ENCODE data around the gene ZNF664. TPM values are rescaled to one million over a fixed set of nuclear protein-coding genes. Genes with fewer than 3 reads are reported as not detected.

The ZNF664 gene
- total and polyA plus RNA-seq, 2 of the 13 experiments (the other 11 are each of a cell fraction or from before 2014, with no cell fraction given): 43.9 to 56.5 TPM

- WGBS (ENCODE audit: low lambda C conversion rate): 92% methylated on average over 8 of the region's 9 CpGs
- Histone ChIP-seq H3K4me2 (ENCODE audit: low read depth, low read length) (no peak overlapping the region), H3K9me3 (ENCODE audit: low read length) (no peaks in the 10 kb centered on the region), H3K9ac (ENCODE audit: insufficient read depth, low read depth, low read length) (no peak overlapping the region), H2AFZ (ENCODE audit: low read length) (no peak overlapping the region), H3K27me3 (ENCODE audit: control insufficient read depth in 1 of 2, insufficient read depth in 2 of 2, low read length in 2 of 2) (no peaks in the 10 kb centered on the region), H3K27ac (ENCODE audit: extremely low read length, insufficient read depth, low read length) (no peak overlapping the region), H4K20me1 (ENCODE audit: insufficient read depth, low read length) (no peaks in the 10 kb centered on the region), H3K36me3 (replicated peaks in 1 of 2; ENCODE audit: control insufficient read depth in 1 of 2, insufficient read depth in 2 of 2, low read length in 2 of 2) (peaks cover 0 to 5% of the 10 kb centered on the region in 2 experiments; a peak in 1 of 5 replicates), H3K4me3 (replicated peaks in 1 of 3; ENCODE audit: insufficient read depth in 1 of 3, low read depth in 2 of 3, low read length in 3 of 3) (no peak overlapping the region), H3K79me2 (ENCODE audit: insufficient read depth, low read length) (no peaks in the 10 kb centered on the region), H3K4me1 (ENCODE audit: insufficient read depth, low read length) (no peaks in the 10 kb centered on the region)
- POLR2A ChIA-PET: no interaction called here
- FAIRE-seq (no peak), ATAC-seq (no peak), DNase-seq (ENCODE audit: low spot score) (no peak)
- intact Hi-C loops (cut with micrococcal nuclease; ENCODE audit: unreplicated experiment) (no loop called here), in situ Hi-C loops (cut with HindIII; ENCODE audit: extremely low pct_ligation_motif_present, low pct_unique_long_range_greater_than_20kb) (no loop called here)
- no TSS peak for BruUV-seq (replicated peaks)
- TF ChIP-seq ZNF256 (CRISPR knock-in tag; conservative IDR thresholded peaks at IDR 0.05): no peak
- TF ChIP-seq, protein P1, sequence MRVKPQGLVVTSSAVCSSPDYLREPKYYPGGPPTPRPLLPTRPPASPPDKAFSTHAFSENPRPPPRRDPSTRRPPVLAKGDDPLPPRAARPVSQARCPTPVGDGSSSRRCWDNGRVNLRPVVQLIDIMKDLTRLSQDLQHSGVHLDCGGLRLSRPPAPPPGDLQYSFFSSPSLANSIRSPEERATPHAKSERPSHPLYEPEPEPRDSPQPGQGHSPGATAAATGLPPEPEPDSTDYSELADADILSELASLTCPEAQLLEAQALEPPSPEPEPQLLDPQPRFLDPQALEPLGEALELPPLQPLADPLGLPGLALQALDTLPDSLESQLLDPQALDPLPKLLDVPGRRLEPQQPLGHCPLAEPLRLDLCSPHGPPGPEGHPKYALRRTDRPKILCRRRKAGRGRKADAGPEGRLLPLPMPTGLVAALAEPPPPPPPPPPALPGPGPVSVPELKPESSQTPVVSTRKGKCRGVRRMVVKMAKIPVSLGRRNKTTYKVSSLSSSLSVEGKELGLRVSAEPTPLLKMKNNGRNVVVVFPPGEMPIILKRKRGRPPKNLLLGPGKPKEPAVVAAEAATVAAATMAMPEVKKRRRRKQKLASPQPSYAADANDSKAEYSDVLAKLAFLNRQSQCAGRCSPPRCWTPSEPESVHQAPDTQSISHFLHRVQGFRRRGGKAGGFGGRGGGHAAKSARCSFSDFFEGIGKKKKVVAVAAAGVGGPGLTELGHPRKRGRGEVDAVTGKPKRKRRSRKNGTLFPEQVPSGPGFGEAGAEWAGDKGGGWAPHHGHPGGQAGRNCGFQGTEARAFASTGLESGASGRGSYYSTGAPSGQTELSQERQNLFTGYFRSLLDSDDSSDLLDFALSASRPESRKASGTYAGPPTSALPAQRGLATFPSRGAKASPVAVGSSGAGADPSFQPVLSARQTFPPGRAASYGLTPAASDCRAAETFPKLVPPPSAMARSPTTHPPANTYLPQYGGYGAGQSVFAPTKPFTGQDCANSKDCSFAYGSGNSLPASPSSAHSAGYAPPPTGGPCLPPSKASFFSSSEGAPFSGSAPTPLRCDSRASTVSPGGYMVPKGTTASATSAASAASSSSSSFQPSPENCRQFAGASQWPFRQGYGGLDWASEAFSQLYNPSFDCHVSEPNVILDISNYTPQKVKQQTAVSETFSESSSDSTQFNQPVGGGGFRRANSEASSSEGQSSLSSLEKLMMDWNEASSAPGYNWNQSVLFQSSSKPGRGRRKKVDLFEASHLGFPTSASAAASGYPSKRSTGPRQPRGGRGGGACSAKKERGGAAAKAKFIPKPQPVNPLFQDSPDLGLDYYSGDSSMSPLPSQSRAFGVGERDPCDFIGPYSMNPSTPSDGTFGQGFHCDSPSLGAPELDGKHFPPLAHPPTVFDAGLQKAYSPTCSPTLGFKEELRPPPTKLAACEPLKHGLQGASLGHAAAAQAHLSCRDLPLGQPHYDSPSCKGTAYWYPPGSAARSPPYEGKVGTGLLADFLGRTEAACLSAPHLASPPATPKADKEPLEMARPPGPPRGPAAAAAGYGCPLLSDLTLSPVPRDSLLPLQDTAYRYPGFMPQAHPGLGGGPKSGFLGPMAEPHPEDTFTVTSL (CRISPR knock-in tag; IDR thresholded peaks at IDR 0.05; ENCODE audit: borderline replicate concordance): no peak
- TF ChIP-seq ZNF350 (CRISPR knock-in tag; IDR thresholded peaks at IDR 0.05; ENCODE audit: borderline replicate concordance, low read depth): no peak
- TF ChIP-seq TCF7 (IDR thresholded peaks at IDR 0.05; ENCODE audit: low read depth): no peak
- TF ChIP-seq DMAP1 (CRISPR knock-in tag; IDR thresholded peaks at IDR 0.05): no peak
- TF ChIP-seq, protein P2, sequence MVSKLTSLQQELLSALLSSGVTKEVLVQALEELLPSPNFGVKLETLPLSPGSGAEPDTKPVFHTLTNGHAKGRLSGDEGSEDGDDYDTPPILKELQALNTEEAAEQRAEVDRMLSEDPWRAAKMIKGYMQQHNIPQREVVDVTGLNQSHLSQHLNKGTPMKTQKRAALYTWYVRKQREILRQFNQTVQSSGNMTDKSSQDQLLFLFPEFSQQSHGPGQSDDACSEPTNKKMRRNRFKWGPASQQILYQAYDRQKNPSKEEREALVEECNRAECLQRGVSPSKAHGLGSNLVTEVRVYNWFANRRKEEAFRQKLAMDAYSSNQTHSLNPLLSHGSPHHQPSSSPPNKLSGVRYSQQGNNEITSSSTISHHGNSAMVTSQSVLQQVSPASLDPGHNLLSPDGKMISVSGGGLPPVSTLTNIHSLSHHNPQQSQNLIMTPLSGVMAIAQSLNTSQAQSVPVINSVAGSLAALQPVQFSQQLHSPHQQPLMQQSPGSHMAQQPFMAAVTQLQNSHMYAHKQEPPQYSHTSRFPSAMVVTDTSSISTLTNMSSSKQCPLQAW (CRISPR knock-in tag; IDR thresholded peaks at IDR 0.05): no peak
- TF ChIP-seq ZNF367 (CRISPR knock-in tag; IDR thresholded peaks at IDR 0.05; ENCODE audit: borderline replicate concordance): no peak
- CTCF ChIA-PET (ENCODE audit: low intra/inter-chr PET ratio, low total read pairs): no interaction called here
Observed at GRCh38 chr12:123941000-123941399, 32.0 kb upstream of the ZNF664 start.
